Mucosa of rectum (tissue), 2 donors: Measurements from ENCODE around the gene PLVAP.
A peak's percentile ranks its signal among the peaks of the same experiment; 100 is the strongest.

ENCODE experiments used
- H3K27ac ChIP-seq, 2 donors: one replicate each; pipeline ENCODE4 v1.7.0; 2013; ENCODE audit warnings: inconsistent platforms in 2 of 2, low read depth in 2 of 2, low read length in 2 of 2
- H3K27me3 ChIP-seq, 2 donors: one replicate each; pipeline ENCODE4 v1.7.0; 2013; ENCODE audit warnings: low read length in 2 of 2; ENCODE audit not compliant: control insufficient read depth in 2 of 2, insufficient read depth in 2 of 2
- H3K36me3 ChIP-seq, 2 donors: one replicate each; pipeline ENCODE4 v1.7.0; 2013; ENCODE audit warnings: low read length in 2 of 2; ENCODE audit not compliant: control insufficient read depth in 2 of 2, insufficient read depth in 2 of 2
- H3K4me1 ChIP-seq, 2 donors: one replicate each; pipeline ENCODE4 v1.7.0; 2013; ENCODE audit warnings: low read length in 2 of 2, mild to moderate bottlenecking in 1 of 2; ENCODE audit not compliant: control insufficient read depth in 2 of 2, insufficient read depth in 2 of 2
- H3K4me3 ChIP-seq, 2 donors: one replicate each; pipeline ENCODE4 v1.7.0; 2013; ENCODE audit warnings: low read length in 2 of 2
- H3K9ac ChIP-seq, 2 donors: one replicate each; pipeline ENCODE4 v1.7.0; 2013; ENCODE audit warnings: low read length in 2 of 2, low read depth in 1 of 2, mild to moderate bottlenecking in 1 of 2
- H3K9me3 ChIP-seq, 2 donors: one replicate each; pipeline ENCODE4 v1.7.0; 2013; ENCODE audit warnings: low read length in 2 of 2; ENCODE audit not compliant: control insufficient read depth in 2 of 2
- donor health status: healthy.
- donor health status: Normal muscosa, but diverticular disease.

Gene PLVAP

DNA sequence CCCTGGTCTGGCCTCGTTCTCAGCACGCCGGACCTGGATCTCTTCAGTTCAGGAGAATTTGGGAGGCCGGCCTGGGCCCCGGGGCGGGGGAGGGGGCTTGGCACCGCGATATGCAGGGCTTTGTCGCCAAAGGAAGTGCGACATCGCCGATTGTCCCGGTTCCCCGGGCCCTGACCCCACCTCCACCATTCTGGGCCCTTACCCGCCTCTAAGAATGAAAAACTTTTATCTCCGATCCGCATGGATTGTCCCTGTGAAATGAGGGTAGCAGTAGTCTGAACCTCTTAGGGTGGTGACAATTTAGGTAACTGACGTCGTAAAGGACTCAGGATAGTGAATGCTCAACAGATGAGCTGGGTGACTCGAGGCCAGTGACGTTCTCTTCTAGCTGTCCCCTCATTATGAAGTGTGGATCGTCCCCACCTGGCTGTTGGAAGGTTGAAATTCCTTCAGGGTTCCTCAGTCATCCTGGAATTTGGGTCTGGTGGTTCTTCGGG lies 67.1 kb downstream of the PLVAP start:
- Histone ChIP-seq H3K4me3 (peak overlapping the region; percentile 91 to 98), H3K9ac (peak overlapping the region; percentile 83 to 91), H3K27ac (peak overlapping the region; percentile 74 to 83), H3K36me3 (peaks cover 9 to 17% of the 10 kb centered on the region in 2 donors), H3K27me3 (no peaks in the 10 kb centered on the region), H3K9me3 (no peaks in the 10 kb centered on the region), H3K4me1 (peaks cover 24 to 25% of the 10 kb centered on the region in 2 donors)

DNA sequence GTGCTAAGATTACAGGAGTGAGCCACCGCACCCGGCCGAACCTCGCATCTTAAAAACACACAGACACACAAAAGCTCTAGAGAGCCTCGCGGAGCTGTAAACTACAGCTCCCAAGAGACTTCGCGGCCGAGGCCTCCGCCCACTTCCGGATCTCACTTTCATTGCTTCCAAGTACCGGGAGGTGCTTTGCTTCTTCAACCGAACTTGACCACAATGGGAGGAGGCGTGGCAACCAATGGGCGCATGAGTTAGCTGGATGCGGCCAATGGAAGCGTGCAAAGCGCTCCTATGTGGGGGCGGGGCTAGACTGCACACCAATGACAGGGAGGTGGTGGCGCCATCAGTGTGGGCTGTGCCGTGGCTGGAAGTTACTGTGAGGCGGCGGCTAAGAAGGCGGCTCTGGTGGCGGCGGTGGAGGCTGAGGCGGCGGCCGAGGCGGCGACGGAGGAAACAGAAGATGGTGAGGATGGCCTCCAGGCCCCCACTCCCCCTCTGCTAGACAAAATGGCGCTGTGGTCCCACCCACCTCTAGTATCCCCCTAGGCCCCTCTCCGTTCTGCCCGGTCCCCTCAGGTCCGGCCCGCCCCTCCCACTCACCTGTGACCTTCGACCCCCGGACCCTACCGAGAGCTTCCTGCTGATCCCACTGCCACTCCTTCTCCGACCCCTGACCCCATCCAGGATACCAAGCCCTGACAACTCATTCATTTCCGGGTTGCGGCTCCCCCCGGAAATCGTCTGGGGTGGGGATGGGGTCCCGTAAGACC lies 67.8 kb downstream of the PLVAP start, which contains the start of gene DDA1:
TSS of gene DDA1 (plus strand) at position 366 of the 767 bp plus-strand sequence. CDS start at position 458, 92 bp downstream.
- H3K27me3 ChIP-seq, result no peaks in the 10 kb centered on the region
- peaks cover 30 to 31% of the 10 kb centered on the region in 2 donors for H3K4me1 ChIP-seq
- peak within 1 kb of the TSS; percentile 74 to 83 for H3K27ac ChIP-seq
- H3K36me3 ChIP-seq, result peaks cover 9 to 12% of the 10 kb centered on the region in 2 donors
- H3K9me3 ChIP-seq, result no peaks in the 10 kb centered on the region
- peak within 1 kb of the TSS; percentile 83 to 91 for H3K9ac ChIP-seq
- H3K4me3 ChIP-seq, result peak within 1 kb of the TSS; percentile 91 to 98

DNA sequence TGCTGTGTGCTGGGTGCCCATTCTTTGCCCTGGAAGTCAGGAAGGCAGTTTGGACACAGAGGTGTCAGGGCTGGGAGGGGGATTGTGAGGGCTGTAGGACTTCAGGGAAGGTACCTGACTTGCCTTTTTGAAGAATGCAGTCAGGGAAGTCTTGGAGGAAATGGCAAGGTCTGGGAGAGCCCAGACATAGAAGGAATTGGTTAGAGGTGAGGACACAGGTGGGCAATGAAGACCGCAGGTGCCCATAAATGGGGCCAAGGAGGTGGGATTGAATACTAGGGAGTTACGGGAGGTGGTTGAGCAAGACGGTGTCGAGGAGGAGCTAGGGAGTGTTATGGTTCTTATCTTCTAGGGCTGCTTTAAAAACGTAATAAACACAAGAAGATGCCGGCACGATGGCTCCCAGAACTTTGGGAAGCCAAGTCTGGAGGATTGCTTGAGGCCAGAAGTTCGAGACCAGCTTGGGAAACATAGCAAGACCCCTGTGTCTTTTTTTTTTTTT lies 69.2 kb downstream of the PLVAP start:
- H3K9ac ChIP-seq, result no peak overlapping the region
- no peaks in the 10 kb centered on the region for H3K27me3 ChIP-seq
- peaks cover 2 to 3% of the 10 kb centered on the region in 2 donors for H3K36me3 ChIP-seq
- H3K4me3 ChIP-seq, result no peak overlapping the region
- H3K9me3 ChIP-seq, result no peaks in the 10 kb centered on the region
- H3K4me1 ChIP-seq, result peaks cover 35 to 37% of the 10 kb centered on the region in 2 donors
- H3K27ac ChIP-seq, result no peak overlapping the region

DNA sequence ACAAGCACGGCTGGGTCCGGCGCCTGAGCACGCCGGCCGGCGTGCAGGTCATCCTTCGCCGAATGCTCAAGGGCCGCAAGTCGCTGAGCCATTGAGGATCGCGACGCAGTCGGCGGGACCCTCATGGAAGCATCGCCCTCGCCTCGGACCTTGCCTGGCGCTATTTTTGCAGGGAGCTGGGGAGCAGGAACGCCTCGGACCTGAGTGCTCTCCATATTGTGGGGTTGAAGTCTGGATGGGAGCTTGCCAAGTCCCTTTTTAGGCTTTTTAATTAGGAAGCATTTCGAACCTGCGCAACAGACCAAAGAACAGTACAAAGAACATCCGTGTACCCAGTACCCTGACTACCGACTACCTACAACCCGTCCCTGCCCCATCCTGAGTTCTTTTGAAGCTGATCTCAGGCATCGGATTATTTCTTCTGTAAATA lies 70.8 kb downstream of the PLVAP start:
- no peaks in the 10 kb centered on the region for H3K9me3 ChIP-seq
- no peaks in the 10 kb centered on the region for H3K36me3 ChIP-seq
- H3K4me3 ChIP-seq, result peak overlapping the region; percentile 89 to 90
- H3K27me3 ChIP-seq, result no peaks in the 10 kb centered on the region
- peaks cover 40 to 45% of the 10 kb centered on the region in 2 donors for H3K4me1 ChIP-seq
- H3K9ac ChIP-seq, result peak overlapping the region; percentile 79 to 94
- H3K27ac ChIP-seq, result peak overlapping the region; percentile 96 to 98

DNA sequence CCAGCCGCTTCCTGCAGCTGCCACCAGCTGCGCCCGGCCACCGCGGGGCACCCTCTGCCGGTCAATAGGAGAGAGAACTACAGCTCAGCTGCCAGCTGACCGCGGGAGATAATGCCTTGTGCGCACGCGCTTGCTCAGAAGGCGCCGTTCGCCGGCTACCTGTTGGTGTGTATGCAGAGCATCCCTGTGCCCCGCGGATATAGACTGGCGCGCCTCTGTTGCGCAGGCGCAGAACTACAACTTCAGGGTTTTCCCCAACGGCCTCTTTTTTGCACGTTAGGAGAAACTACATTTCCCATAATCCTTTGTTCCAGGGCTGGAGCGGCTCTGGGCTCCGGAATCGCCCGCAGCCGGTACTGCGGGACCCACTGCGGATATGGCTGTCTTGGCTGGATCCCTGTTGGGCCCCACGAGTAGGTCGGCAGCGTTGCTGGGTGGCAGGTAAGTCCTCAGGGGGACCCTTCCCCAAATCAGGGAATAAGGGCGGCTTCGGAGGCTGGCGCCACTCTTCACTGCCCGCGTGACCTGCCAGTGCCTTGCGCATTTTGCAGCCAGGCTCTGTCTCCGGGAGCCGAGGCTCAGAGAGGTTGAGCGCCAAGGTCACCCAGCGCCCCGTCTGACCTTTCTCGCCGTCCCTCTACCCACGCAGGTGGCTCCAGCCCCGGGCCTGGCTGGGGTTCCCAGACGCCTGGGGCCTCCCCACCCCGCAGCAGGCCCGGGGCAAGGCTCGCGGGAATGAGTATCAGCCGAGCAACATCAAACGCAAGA lies 71.4 kb downstream of the PLVAP start, which contains the start of gene MRPL34:
TSS of gene MRPL34 (plus strand) at position 356 of the 768 bp plus-strand sequence. CDS start at position 377, 21 bp downstream.
- Histone ChIP-seq H3K27me3 (no peaks in the 10 kb centered on the region), H3K36me3 (no peaks in the 10 kb centered on the region), H3K4me3 (peak within 1 kb of the TSS; percentile 89 to 90), H3K4me1 (peaks cover 39 to 45% of the 10 kb centered on the region in 2 donors), H3K9me3 (no peaks in the 10 kb centered on the region), H3K9ac (peak within 1 kb of the TSS; percentile 79 to 94), H3K27ac (peak within 1 kb of the TSS; percentile 96 to 98)

DNA sequence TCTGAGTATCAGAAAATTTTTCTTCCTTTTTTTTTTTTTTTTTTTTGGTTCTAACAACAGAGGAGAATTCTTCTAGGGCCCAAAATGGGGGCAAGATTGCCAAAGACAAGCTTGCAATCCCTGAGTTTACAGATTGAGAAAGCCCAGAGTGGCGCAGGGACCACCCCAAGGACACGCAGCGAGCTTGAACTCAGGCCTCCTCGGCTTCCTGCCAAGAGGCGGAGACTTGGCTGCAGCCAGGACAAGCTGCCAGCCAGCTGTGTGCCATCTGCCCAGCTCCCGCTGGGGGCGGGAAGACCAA lies 72.0 kb downstream of the PLVAP start:
- peak overlapping the region; percentile 89 to 90 for H3K4me3 ChIP-seq
- H3K4me1 ChIP-seq, result peaks cover 34 to 39% of the 10 kb centered on the region in 2 donors
- H3K27ac ChIP-seq, result peak overlapping the region; percentile 96 to 98
- H3K27me3 ChIP-seq, result no peaks in the 10 kb centered on the region
- no peaks in the 10 kb centered on the region for H3K9me3 ChIP-seq
- peak overlapping the region; percentile 24 to 94 for H3K9ac ChIP-seq
- H3K36me3 ChIP-seq, result no peaks in the 10 kb centered on the region

DNA sequence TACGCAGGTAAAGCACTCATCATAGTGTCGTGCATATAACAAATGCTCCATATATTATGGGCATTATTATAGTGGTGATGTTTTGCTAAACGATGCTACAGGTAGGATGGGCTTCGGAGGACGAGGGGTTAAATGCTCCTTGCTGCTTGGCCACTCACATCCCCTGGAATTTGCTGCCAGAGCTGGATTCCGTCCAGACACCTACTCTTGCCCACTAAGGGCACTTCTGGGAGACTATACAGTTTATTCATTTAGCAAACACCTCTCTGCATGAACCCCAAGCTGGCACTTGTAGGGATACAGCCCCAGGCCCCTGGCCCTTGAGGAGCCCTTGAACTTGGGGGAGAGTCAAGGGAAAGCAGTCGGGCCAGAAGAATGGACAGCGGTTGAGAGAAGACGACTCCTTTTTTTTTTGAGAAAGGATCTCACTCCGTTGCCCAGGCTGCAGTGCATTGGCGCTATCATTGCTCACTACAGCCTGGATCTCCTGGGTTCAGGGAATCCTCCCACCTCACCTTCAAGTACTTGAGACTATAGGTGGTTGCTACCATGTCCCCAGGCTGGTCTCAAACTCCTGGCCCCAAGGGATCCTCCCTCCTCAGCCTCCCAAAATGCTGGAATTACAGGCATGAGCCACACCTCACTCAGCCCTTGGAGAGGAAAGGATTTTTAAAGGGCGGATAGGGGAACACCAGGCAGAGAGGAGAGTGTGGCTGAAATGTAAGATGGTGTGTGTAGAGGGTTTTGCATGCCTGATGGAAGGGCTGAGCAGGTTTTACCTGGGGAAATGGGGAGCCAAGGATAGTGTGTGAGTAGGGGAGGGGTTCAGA lies 72.5 kb downstream of the PLVAP start:
- Histone ChIP-seq H3K4me3 (peak overlapping the region; percentile 89 to 90), H3K27ac (peak overlapping the region; percentile 96 to 98), H3K4me1 (peaks cover 29 to 34% of the 10 kb centered on the region in 2 donors), H3K27me3 (no peaks in the 10 kb centered on the region), H3K36me3 (no peaks in the 10 kb centered on the region), H3K9me3 (no peaks in the 10 kb centered on the region), H3K9ac (peak overlapping the region; percentile 24 to 94)

DNA sequence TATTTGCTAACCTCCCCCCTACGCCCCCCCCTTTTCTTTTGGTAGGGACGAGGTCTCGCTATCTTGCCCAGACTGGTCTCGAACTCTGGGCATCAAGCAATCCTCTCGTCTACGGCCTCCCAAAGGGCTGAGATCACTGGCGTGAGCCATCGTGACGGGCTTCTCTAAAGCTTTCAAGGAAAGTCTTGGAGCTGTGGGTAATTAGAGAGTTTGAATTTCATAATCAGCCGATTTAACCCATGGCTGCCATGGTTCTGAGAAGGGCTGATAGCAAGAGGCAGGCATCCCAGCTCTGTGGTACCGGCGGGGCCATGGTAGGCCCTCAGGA lies 73.2 kb downstream of the PLVAP start:
- Histone ChIP-seq H3K9me3 (no peaks in the 10 kb centered on the region), H3K4me3 (no peak overlapping the region), H3K27ac (no peak overlapping the region), H3K4me1 (peaks cover 29 to 34% of the 10 kb centered on the region in 2 donors), H3K27me3 (no peaks in the 10 kb centered on the region), H3K36me3 (no peaks in the 10 kb centered on the region), H3K9ac (no peak overlapping the region)

DNA sequence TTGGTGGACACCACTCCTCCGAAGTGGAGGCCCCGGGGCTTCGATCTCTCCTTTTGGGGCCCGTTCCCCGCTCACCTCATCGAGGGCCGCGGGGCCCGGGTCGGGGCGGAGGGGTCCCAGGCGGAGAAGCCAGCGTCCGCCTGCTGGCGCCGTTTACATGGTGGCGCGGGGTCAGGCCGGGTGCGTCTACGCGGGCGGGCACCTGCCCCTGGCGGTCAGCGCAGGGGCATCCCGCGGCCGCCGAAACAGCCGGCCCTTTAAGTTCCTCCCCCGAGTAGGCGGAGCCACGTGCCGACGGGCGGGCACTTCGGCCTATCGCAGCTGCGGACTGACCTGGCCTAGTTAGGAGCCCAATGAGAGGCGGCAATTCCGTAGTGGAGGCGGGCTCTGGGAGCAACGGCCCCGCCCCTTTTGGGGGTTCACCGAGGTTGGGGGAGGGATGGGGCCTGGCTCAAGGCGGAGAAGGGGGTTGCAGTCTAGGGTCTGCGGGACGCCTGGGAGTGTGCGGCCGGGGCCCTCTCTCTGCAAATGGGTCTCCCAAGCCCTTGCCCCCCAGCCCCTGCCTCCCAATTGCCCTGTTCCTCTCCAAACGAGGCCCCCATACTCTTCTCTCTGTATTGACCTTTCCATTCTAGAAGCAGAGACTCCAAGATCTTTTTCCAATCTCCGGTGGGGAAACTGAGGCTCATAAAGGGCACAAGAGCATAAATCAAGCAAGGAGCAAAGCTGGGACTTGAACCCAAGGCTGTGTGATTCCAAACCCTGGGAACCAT lies 73.8 kb downstream of the PLVAP start, which contains the start of gene ABHD8:
TSS of gene ABHD8 (minus strand) at position 259 of the 773 bp plus-strand sequence. CDS start 1,809 bp downstream, outside the sequence.
- Histone ChIP-seq H3K4me3 (peak within 1 kb of the TSS; percentile 65 to 67), H3K4me1 (peaks cover 29 to 34% of the 10 kb centered on the region in 2 donors), H3K36me3 (no peaks in the 10 kb centered on the region), H3K27ac (peak within 1 kb of the TSS; percentile 18 to 48), H3K27me3 (no peaks in the 10 kb centered on the region), H3K9ac (peak within 1 kb of the TSS; percentile 52 to 72), H3K9me3 (no peaks in the 10 kb centered on the region)
